ENCODE measurements around the gene PRPS1L1.

GRCh38 chr7:18041191-18041590, 13.5 kb upstream of the PRPS1L1 start:
- no peak for TF ChIP-seq KDM1A (IDR thresholded peaks at IDR 0.05; ENCODE audit: borderline replicate concordance, low read length)
- TF ChIP-seq CTCF (IDR thresholded peaks at IDR 0.05; ENCODE audit: control extremely low read depth in 1 of 3, insufficient read depth in 1 of 3, low read depth in 1 of 3, low read length in 3 of 3): no peak
- no peak for TF ChIP-seq RAD21 (IDR thresholded peaks at IDR 0.05 in 1 of 2, conservative IDR thresholded peaks at IDR 0.05 in 1 of 2; ENCODE audit: low read depth in 2 of 2, low read length in 2 of 2)
